Osteocyte (in vitro differentiated cells): ENCODE results near the gene IGFL4. TPM values are rescaled to one million over a fixed set of nuclear protein-coding genes. Genes with fewer than 3 reads are reported as not detected.

Experiments
- DNase-seq: peaks from one replicate; pipeline ENCODE4 v3.0.0; 2021; ENCODE audit warnings: mixed read lengths; ENCODE audit not compliant: unreplicated experiment; ENCODE audit errors: extremely low spot score
- H3K27ac Mint-ChIP-seq: one replicate; pipeline ENCODE4 v1.8.0; 2021; ENCODE audit warnings: mild to moderate bottlenecking, mixed read lengths; ENCODE audit not compliant: unreplicated experiment
- H3K27me3 Mint-ChIP-seq: one replicate; pipeline ENCODE4 v1.8.0; 2021; ENCODE audit warnings: mixed read lengths; ENCODE audit not compliant: unreplicated experiment
- H3K36me3 Mint-ChIP-seq: one replicate; pipeline ENCODE4 v1.8.0; 2021; ENCODE audit warnings: mixed read lengths; ENCODE audit not compliant: unreplicated experiment
- H3K4me1 Mint-ChIP-seq: one replicate; pipeline ENCODE4 v1.8.0; 2021; ENCODE audit warnings: mixed read lengths; ENCODE audit not compliant: unreplicated experiment
- H3K4me3 Mint-ChIP-seq: one replicate; pipeline ENCODE4 v1.8.0; 2021; ENCODE audit warnings: mild to moderate bottlenecking, moderate library complexity, mixed read lengths; ENCODE audit not compliant: unreplicated experiment
- H3K9me3 Mint-ChIP-seq: one replicate; pipeline ENCODE4 v1.8.0; 2021; ENCODE audit warnings: mixed read lengths; ENCODE audit not compliant: unreplicated experiment
- total RNA-seq: library from RNA; stranded (reverse); gene quantifications from 2 replicates; pipeline ENCODE4 v1.2.1, GENCODE V29; 2021
- TF ChIP-seq, protein P1 (sequence below): fragments of 200-600 bp; sonication (generic); IDR thresholded peaks from 2 replicates; pipeline ENCODE4 v1.5.0; 2021; ENCODE audit warnings: antibody characterized with exemption, mild to moderate bottlenecking, moderate library complexity

The IGFL4 gene
- total RNA-seq, 1 donor from 2014 or later: not detected

- peaks cover 5% of the 10 kb centered on the region for H3K36me3 Mint-ChIP-seq
- H3K27ac Mint-ChIP-seq: no peak overlapping the region
- peaks cover 24% of the 10 kb centered on the region for H3K4me1 Mint-ChIP-seq
- peak overlapping the region; percentile 26 for H3K4me3 Mint-ChIP-seq
- DNase-seq: no peak
- TF ChIP-seq, protein P1, sequence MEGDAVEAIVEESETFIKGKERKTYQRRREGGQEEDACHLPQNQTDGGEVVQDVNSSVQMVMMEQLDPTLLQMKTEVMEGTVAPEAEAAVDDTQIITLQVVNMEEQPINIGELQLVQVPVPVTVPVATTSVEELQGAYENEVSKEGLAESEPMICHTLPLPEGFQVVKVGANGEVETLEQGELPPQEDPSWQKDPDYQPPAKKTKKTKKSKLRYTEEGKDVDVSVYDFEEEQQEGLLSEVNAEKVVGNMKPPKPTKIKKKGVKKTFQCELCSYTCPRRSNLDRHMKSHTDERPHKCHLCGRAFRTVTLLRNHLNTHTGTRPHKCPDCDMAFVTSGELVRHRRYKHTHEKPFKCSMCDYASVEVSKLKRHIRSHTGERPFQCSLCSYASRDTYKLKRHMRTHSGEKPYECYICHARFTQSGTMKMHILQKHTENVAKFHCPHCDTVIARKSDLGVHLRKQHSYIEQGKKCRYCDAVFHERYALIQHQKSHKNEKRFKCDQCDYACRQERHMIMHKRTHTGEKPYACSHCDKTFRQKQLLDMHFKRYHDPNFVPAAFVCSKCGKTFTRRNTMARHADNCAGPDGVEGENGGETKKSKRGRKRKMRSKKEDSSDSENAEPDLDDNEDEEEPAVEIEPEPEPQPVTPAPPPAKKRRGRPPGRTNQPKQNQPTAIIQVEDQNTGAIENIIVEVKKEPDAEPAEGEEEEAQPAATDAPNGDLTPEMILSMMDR: no peak
- H3K27me3 Mint-ChIP-seq: peaks cover 9% of the 10 kb centered on the region
- no peaks in the 10 kb centered on the region for H3K9me3 Mint-ChIP-seq
These were observed 40.1 kb downstream of the IGFL4 start for GRCh38 chr19:46000491-46001246.

DNA sequence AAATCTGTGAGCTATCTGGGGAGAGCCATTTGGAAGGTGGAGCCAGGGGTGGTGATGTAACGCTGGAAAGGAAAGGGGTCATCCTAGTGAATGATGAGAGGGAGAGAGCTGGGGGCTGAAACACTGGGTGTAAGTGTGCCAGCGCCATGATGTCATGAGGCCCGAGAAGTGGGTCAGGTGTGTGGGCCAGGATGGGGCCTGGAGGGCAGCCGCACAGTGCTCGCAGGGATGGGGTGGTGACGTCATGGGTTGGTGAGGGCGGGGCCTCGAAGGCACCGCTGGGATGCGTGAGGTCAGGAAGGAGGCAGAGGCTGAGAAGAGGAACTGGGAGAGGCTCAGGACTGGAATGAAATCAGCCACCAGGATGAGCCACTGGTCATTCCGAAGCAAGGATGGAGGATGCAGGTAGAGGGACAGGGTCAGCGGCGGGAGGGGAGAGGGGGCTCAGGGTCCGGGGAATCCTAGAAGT, 41.1 kb downstream of the IGFL4 start:
- TF ChIP-seq, protein P1: no peak
- H3K27me3 Mint-ChIP-seq: peaks cover 9% of the 10 kb centered on the region

DNA sequence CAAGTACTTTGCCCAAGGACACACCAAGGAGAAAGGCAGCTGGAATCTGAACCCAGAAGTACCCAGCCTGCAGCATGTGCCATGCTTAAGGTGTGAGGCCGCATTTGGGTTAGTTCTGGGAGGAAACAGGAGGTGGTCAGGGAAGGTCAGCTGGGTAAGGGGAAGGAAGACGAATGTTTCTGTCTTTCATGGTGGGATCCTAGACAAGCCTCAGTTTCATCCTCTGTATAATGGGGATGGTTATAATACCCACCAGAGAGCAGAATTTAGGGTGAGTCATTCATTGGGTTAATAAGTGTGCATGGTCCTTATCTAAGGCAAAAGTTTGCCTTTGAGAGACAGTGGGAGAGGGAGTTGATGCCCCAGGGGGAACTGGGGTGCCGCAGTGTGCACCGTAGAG, 42.0 kb downstream of the IGFL4 start:
- no peak for DNase-seq
- Mint-ChIP-seq H3K9me3 (no peaks in the 10 kb centered on the region), H3K4me3 (no peak overlapping the region), H3K27ac (no peak overlapping the region), H3K27me3 (peaks cover 9% of the 10 kb centered on the region), H3K4me1 (peaks cover 24% of the 10 kb centered on the region), H3K36me3 (peaks cover 1% of the 10 kb centered on the region)
- TF ChIP-seq, protein P1: no peak

More for the DNA sequence above, 41.1 kb downstream of the IGFL4 start:
- H3K9me3 Mint-ChIP-seq: no peaks in the 10 kb centered on the region
- H3K36me3 Mint-ChIP-seq: peaks cover 1% of the 10 kb centered on the region
- DNase-seq: no peak
- H3K27ac Mint-ChIP-seq: no peak overlapping the region
- peaks cover 24% of the 10 kb centered on the region for H3K4me1 Mint-ChIP-seq
- H3K4me3 Mint-ChIP-seq: no peak overlapping the region

GRCh38 chr19:45996933-45997332, 43.9 kb downstream of the IGFL4 start:
- peaks cover 9% of the 10 kb centered on the region for H3K27me3 Mint-ChIP-seq
- H3K36me3 Mint-ChIP-seq: no peaks in the 10 kb centered on the region
- H3K27ac Mint-ChIP-seq: no peak overlapping the region

More at GRCh38 chr19:45996933-45997332, 43.9 kb downstream of the IGFL4 start:
- Mint-ChIP-seq H3K4me1 (peaks cover 24% of the 10 kb centered on the region), H3K9me3 (no peaks in the 10 kb centered on the region), H3K4me3 (peak overlapping the region; percentile 41)
- TF ChIP-seq, protein P1: no peak
- no peak for DNase-seq
